SK-N-SH (cell line): Measurements from ENCODE around the gene PSAP.

ENCODE experiments used
- CTCF ChIP-seq: fragments of 200-600 bp; sonication (generic); IDR thresholded peaks from 2 replicates; pipeline ENCODE4 v1.6.1; 2017; ENCODE audit warnings: antibody characterized with exemption, mild to moderate bottlenecking, moderate library complexity
- ELF1 ChIP-seq: IDR thresholded peaks from 2 replicates; pipeline ENCODE4 v1.4.0; 2012
- EP300 ChIP-seq, 2 experiments: IDR thresholded peaks; 2 replicates each; pipeline versions ENCODE4 v1.4.0 to v1.6.1; 2012; ENCODE audit warnings: borderline replicate concordance in 1 of 2, low read depth in 1 of 2, low read length in 1 of 2
- MAX ChIP-seq: IDR thresholded peaks from 2 replicates; pipeline ENCODE4 v1.4.0; 2012; ENCODE audit warnings: low read depth
- MXI1 ChIP-seq: IDR thresholded peaks from 2 replicates; pipeline ENCODE4 v1.6.1; 2012; ENCODE audit warnings: mild to moderate bottlenecking, low read depth, low read length, improper control_type of control experiment
- PBX3 ChIP-seq: IDR thresholded peaks from 2 replicates; pipeline ENCODE4; 2012
- POLR2AphosphoS5 ChIP-seq: IDR thresholded peaks from 2 replicates; pipeline ENCODE4 v1.6.1; 2012; ENCODE audit warnings: low read depth, low read length
- SIN3A ChIP-seq: IDR thresholded peaks from 2 replicates; pipeline ENCODE4 v1.6.1; 2012; ENCODE audit warnings: low read depth, mild to moderate bottlenecking, low read length, moderate library complexity, borderline replicate concordance
- SMC3 ChIP-seq: IDR thresholded peaks from 2 replicates; pipeline ENCODE4 v1.6.1; 2012; ENCODE audit warnings: low read depth, low read length, improper control_type of control experiment
- TEAD4 ChIP-seq: IDR thresholded peaks from 2 replicates; pipeline ENCODE4 v1.4.0; 2012; ENCODE audit warnings: mild to moderate bottlenecking, borderline replicate concordance; ENCODE audit not compliant: insufficient read depth
- USF1 ChIP-seq: IDR thresholded peaks from 2 replicates; pipeline ENCODE4 v1.4.0; 2012; ENCODE audit warnings: low read depth, borderline replicate concordance
- YY1 ChIP-seq: IDR thresholded peaks from 2 replicates; pipeline ENCODE4 v1.4.0; 2012; ENCODE audit warnings: low read depth, mild to moderate bottlenecking
- ZBTB33 ChIP-seq: IDR thresholded peaks from 2 replicates; pipeline ENCODE4 v1.4.0; 2012; ENCODE audit warnings: low read depth, borderline replicate concordance

- TF ChIP-seq USF1 = no peak
- no peak for TF ChIP-seq CTCF
- TF ChIP-seq MAX = no peak
- TF ChIP-seq PBX3 = no peak
- TF ChIP-seq YY1 = no peak
- TF ChIP-seq MXI1 = no peak
- TF ChIP-seq SIN3A = no peak
- TF ChIP-seq EP300 (IDR thresholded peaks at IDR 0.05; ENCODE audit: borderline replicate concordance in 1 of 2, low read depth in 1 of 2, low read length in 1 of 2) = no peak
- no peak for TF ChIP-seq SMC3
- no peak for TF ChIP-seq ZBTB33
- no peak for TF ChIP-seq TEAD4
- TF ChIP-seq ELF1 = no peak
- TF ChIP-seq POLR2AphosphoS5 = no peak
These were observed 61.2 kb downstream of the PSAP start for GRCh38 chr10:71789871-71790270.
